ENCODE data around the gene PIP4K2C.

The PIP4K2C gene

GRCh38 chr12:57624441-57625220, 33.6 kb downstream of the PIP4K2C start:
- H3K4me1 ChIP-seq: peaks cover 24% of the 10 kb centered on the region
- H3K27me3 ChIP-seq: peaks cover 100% of the 10 kb centered on the region
- no peak for TF ChIP-seq Cebpa-rat (IDR thresholded peaks at IDR 0.05)

GRCh38 chr12:57625261-57626032, 34.5 kb downstream of the PIP4K2C start:
- Histone ChIP-seq H3K4me1 (peaks cover 24% of the 10 kb centered on the region), H3K36me3 (no peaks in the 10 kb centered on the region), H3K4me3 (no peak overlapping the region), H3K27me3 (peaks cover 100% of the 10 kb centered on the region), H4K20me1 (peaks cover 37% of the 10 kb centered on the region), H3K9me3 (peaks cover 18% of the 10 kb centered on the region), H3K27ac (no peak overlapping the region), H3K4me2 (peak overlapping the region; percentile 57), H3K9ac (no peak overlapping the region)
- no peak for TF ChIP-seq Cebpa-rat (IDR thresholded peaks at IDR 0.05)

More at GRCh38 chr12:57624441-57625220, 33.6 kb downstream of the PIP4K2C start:
- Histone ChIP-seq H3K4me2 (no peak overlapping the region), H4K20me1 (peaks cover 42% of the 10 kb centered on the region), H3K9ac (no peak overlapping the region), H3K27ac (no peak overlapping the region), H3K36me3 (peaks cover 5% of the 10 kb centered on the region; the same call in 1 of the 2 replicates), H3K4me3 (no peak overlapping the region), H3K9me3 (peaks cover 21% of the 10 kb centered on the region)

- peaks cover 18% of the 10 kb centered on the region for H3K9me3 ChIP-seq
- no peak overlapping the region for H3K27ac ChIP-seq
- peaks cover 100% of the 10 kb centered on the region for H3K27me3 ChIP-seq
- peaks cover 37% of the 10 kb centered on the region for H4K20me1 ChIP-seq
- no peak overlapping the region for H3K9ac ChIP-seq
- TF ChIP-seq Cebpa-rat (IDR thresholded peaks at IDR 0.05): no peak
- H3K36me3 ChIP-seq: no peaks in the 10 kb centered on the region
- H3K4me2 ChIP-seq: peak overlapping the region; percentile 57; the same call in 1 of the 2 replicates
- peaks cover 16% of the 10 kb centered on the region for H3K4me1 ChIP-seq
- no peak overlapping the region for H3K4me3 ChIP-seq
These were observed 35.3 kb downstream of the PIP4K2C start for GRCh38 chr12:57626111-57626920.

- H3K27me3 ChIP-seq: peaks cover 100% of the 10 kb centered on the region
- peaks cover 14% of the 10 kb centered on the region for H3K4me1 ChIP-seq
- peaks cover 38% of the 10 kb centered on the region for H4K20me1 ChIP-seq
- no peak for TF ChIP-seq Cebpa-rat (IDR thresholded peaks at IDR 0.05)
- H3K9ac ChIP-seq: no peak overlapping the region
- no peak overlapping the region for H3K4me3 ChIP-seq
- peaks cover 18% of the 10 kb centered on the region for H3K9me3 ChIP-seq
- H3K4me2 ChIP-seq: no peak overlapping the region
- H3K27ac ChIP-seq: no peak overlapping the region
- no peaks in the 10 kb centered on the region for H3K36me3 ChIP-seq
These were observed 36.0 kb downstream of the PIP4K2C start for GRCh38 chr12:57626921-57627445.

- Histone ChIP-seq H3K36me3 (no peaks in the 10 kb centered on the region), H3K4me3 (no peak overlapping the region), H3K27ac (no peak overlapping the region), H3K9ac (no peak overlapping the region), H3K4me1 (peaks cover 19% of the 10 kb centered on the region), H3K4me2 (no peak overlapping the region), H3K27me3 (peaks cover 100% of the 10 kb centered on the region), H3K9me3 (peaks cover 18% of the 10 kb centered on the region), H4K20me1 (peaks cover 35% of the 10 kb centered on the region)
- no peak for TF ChIP-seq Cebpa-rat (IDR thresholded peaks at IDR 0.05)
These were observed 36.7 kb downstream of the PIP4K2C start for GRCh38 chr12:57627501-57628279.

GRCh38 chr12:57628280-57629191, 37.5 kb downstream of the PIP4K2C start:
- peaks cover 18% of the 10 kb centered on the region for H3K9me3 ChIP-seq
- no peak overlapping the region for H3K4me2 ChIP-seq
- H3K36me3 ChIP-seq: no peaks in the 10 kb centered on the region
- peaks cover 100% of the 10 kb centered on the region for H3K27me3 ChIP-seq
- TF ChIP-seq Cebpa-rat (IDR thresholded peaks at IDR 0.05): no peak
- peaks cover 19% of the 10 kb centered on the region for H3K4me1 ChIP-seq
- H3K27ac ChIP-seq: no peak overlapping the region
- peaks cover 30% of the 10 kb centered on the region for H4K20me1 ChIP-seq
- H3K9ac ChIP-seq: no peak overlapping the region
- no peak overlapping the region for H3K4me3 ChIP-seq

GRCh38 chr12:57629897-57630471, 39.0 kb downstream of the PIP4K2C start:
- Histone ChIP-seq H3K36me3 (no peaks in the 10 kb centered on the region), H3K9me3 (peaks cover 18% of the 10 kb centered on the region), H3K4me3 (no peak overlapping the region), H4K20me1 (peaks cover 30% of the 10 kb centered on the region), H3K4me2 (no peak overlapping the region), H3K27ac (no peak overlapping the region), H3K27me3 (peaks cover 92% of the 10 kb centered on the region), H3K4me1 (peaks cover 19% of the 10 kb centered on the region), H3K9ac (no peak overlapping the region)
- no peak for TF ChIP-seq Cebpa-rat (IDR thresholded peaks at IDR 0.05)
